NCI-H128 (cell line): ENCODE data around the gene STX1A.
"Not testable (repeated sequence)": the region's sequence is repeated elsewhere in the genome, so short reads cannot be mapped to it uniquely, and the experiment has no call there.

Experiments used
- DNase-seq: peaks from one replicate; lab custom pipeline; 2025; ENCODE audit not compliant: unreplicated experiment; lab: John Stamatoyannopoulos, UW

STX1A gene

DNA sequence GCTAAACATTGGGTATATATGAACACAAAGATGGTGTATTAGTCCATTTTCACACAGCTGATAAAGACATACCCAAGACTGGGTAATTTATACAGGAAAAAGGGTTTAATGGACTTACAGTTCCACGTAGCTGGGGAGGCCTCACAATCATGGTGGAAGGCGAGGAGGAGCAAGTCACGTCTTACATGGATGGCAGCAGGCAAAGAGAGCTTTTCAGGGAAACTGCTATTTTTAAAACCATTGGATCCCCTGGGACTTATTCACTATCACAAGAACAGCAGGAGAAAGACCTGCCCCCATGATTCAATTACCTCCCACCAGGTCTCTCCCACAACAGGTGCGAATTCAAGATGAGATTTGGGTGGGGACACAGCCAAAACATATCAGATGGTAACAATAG lies 64.2 kb downstream of the STX1A start:
- not testable (repeated sequence) for DNase-seq

DNA sequence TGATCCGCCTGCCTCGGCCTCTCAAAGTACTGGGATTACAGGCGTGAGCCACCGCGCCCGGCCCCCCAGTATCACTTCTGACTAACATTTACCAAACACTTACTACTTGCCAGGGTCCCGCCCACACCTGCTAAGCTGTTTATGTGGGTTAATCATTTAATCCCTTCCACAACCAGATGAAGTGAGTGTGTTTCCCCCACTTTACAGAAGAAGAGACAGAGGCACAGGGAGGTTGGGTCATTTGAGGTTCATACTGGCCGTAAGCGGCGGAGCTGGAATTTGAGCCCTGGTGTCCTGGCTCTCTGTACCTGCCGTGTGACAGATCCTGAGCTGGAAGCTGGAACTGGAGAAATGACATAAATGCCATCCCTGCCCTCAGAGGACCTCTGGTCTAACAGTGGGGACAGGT lies 66.9 kb downstream of the STX1A start:
- no peak for DNase-seq

DNA sequence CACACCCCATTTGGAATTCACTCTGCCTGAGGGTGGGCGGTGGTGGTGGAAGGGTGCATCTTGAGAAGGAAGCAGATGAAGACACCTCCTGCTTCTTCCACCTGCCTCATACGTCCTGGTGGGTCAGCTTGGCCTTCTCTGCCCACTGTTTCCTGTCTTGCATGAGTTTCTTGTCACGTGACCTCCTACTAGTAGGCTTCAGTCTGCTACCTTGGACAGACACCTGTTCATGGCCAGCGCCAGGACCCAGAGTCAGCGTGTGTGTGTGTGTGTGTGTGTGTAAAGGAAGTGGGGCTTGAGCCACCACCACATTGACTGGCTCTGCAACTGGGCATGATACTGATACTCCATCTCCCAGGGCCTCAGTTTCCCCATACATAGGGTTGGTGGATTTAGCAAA lies 68.9 kb downstream of the STX1A start:
- DNase-seq: no peak

DNA sequence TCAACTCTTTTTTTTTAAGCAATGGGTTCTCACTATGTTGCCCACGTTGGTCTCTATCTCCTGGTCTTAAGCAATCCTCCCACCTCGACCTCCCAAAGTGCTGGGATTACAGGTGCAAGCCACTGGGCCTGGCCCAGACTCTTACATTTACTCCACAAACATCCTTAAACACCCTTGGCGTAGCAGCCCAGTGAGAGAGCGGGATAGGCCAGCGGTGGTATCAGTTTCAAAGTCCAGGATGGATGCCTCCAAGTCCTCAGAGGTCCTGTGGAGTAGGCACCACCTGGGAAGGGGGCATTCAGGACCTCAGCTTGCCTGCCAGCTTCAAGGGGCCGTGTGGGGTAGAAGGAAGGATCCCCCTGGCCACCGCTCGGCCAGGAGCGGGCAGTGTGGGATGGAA lies 69.9 kb downstream of the STX1A start:
- DNase-seq: no peak
